DOHH2 (cell line): ENCODE results near the gene FBXO2.

ENCODE experiments used
- H3F3A ChIP-seq: fragments of 200-600 bp; sonication (generic), shearing (Covaris generic); 2 replicates; pipeline ENCODE4 v1.6.0; 2016; ENCODE audit warnings: antibody characterized with exemption, mild to moderate bottlenecking; ENCODE audit not compliant: control insufficient read depth, insufficient read depth
- H3K27ac ChIP-seq: fragments of 200-600 bp; sonication (generic); 2 replicates; pipeline ENCODE4 v1.5.1; 2014; ENCODE audit warnings: low read depth, mild to moderate bottlenecking, low read length, moderate library complexity
- H3K27me3 ChIP-seq: fragments of 200-600 bp; sonication (generic); 2 replicates; pipeline ENCODE4 v1.6.1; 2014; ENCODE audit warnings: mild to moderate bottlenecking, low read length, mixed read lengths; ENCODE audit not compliant: control insufficient read depth
- H3K36me3 ChIP-seq: fragments of 200-600 bp; sonication (generic); 2 replicates; pipeline ENCODE4 v1.6.1; 2014; ENCODE audit warnings: mild to moderate bottlenecking, low read length, moderate library complexity, mixed read lengths; ENCODE audit not compliant: control insufficient read depth
- H3K4me1 ChIP-seq: fragments of 200-600 bp; sonication (generic); 2 replicates; pipeline ENCODE4 v1.6.1; 2014; ENCODE audit warnings: mild to moderate bottlenecking, low read length, mixed read lengths; ENCODE audit not compliant: control insufficient read depth
- H3K4me2 ChIP-seq: fragments of 200-600 bp; sonication (generic); 2 replicates; pipeline ENCODE4 v1.6.0; 2014; ENCODE audit warnings: mild to moderate bottlenecking, low read length, moderate library complexity
- H3K4me3 ChIP-seq: fragments of 200-600 bp; sonication (generic); 2 replicates; pipeline ENCODE4 v1.5.1; 2014; ENCODE audit warnings: mild to moderate bottlenecking, low read length, mixed read lengths
- H3K79me2 ChIP-seq: fragments of 200-600 bp; sonication (generic); 2 replicates; pipeline ENCODE4 v1.6.1; 2014; ENCODE audit warnings: mild to moderate bottlenecking, low read length, mixed read lengths; ENCODE audit not compliant: control insufficient read depth
- H3K9me2 ChIP-seq: fragments of 200-600 bp; sonication (generic); replicated peaks from 2 replicates; pipeline ENCODE4 v1.6.1; 2014; ENCODE audit warnings: mild to moderate bottlenecking, low read length, mixed read lengths; ENCODE audit not compliant: control insufficient read depth
- H3K9me3 ChIP-seq: fragments of 200-600 bp; sonication (generic); 2 replicates; pipeline ENCODE4 v1.6.1; 2014; ENCODE audit warnings: antibody characterized with exemption, low read length, mixed read lengths; ENCODE audit not compliant: control insufficient read depth, insufficient read depth
- H4K20me1 ChIP-seq: fragments of 200-600 bp; sonication (generic); 2 replicates; pipeline ENCODE4 v1.6.0; 2014; ENCODE audit warnings: low read depth, mild to moderate bottlenecking, antibody characterized with exemption, low read length, moderate library complexity; ENCODE audit not compliant: control insufficient read depth, insufficient read depth
- EZH2phosphoT487 ChIP-seq: fragments of 200-600 bp; sonication (generic); IDR thresholded peaks from 2 replicates; pipeline ENCODE4 v1.6.1; 2017; ENCODE audit warnings: borderline replicate concordance, mild to moderate bottlenecking, antibody characterized with exemption, low read length, moderate library complexity, mixed read lengths
- TF ChIP-seq, protein P1 (sequence below): fragments of 200-600 bp; sonication (generic); IDR thresholded peaks from one replicate; pipeline ENCODE4 v1.5.1; 2014; ENCODE audit warnings: antibody characterized with exemption, mild to moderate bottlenecking, low read depth, low read length; ENCODE audit not compliant: poor library complexity, severe bottlenecking

Gene FBXO2

DNA sequence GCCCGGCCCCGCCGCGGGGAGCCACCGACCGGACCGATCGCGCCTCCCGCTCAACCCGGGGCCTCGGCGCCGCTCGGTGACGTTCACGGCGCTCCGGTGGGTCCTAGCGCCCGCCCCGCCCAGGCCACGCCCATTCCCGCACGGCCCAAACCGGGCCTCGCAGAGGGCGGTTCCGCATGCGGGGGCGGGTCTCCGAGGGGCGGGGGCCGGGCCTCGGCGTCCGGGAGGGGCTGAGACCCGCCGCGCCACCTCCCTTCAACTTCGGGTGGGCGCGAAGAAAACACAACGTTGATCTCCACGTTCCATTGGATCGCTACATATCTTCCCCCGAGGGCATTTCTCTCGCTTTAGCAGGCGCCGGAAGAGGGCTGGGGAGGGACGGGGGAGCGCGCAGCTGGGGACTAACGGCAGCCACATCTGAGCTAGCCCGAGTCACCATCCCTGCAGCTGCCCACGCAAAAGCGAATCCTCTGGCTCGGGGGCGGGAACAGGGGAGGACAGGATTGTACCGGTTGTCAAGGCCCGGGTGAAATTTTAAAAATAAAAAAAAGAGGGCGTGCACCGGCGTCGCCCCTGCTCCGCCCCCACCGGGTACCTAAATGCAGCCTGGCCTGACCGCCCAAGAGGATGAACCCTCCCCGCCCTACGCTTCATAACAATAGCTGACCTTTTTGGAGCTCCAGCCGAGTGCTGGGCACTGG is 27.0 kb upstream of the FBXO2 start, which contains the start of gene MAD2L2:
Gene MAD2L2 (minus strand): TSS at position 78 of the 701 bp plus-strand sequence. CDS start 547 bp downstream, outside the sequence.
- Histone ChIP-seq H3K4me1 (peaks cover 35% of the 10 kb centered on the region), H3K27me3 (no peaks in the 10 kb centered on the region), H3F3A (peaks cover 5% of the 10 kb centered on the region), H3K4me3 (peak within 1 kb of the TSS; percentile 88), H3K36me3 (peaks cover 13% of the 10 kb centered on the region), H3K9me2 (no peaks in the 10 kb centered on the region), H3K27ac (peak within 1 kb of the TSS; percentile 76), H3K9me3 (no peaks in the 10 kb centered on the region), H4K20me1 (no peaks in the 10 kb centered on the region), H3K79me2 (peaks cover 7% of the 10 kb centered on the region), H3K4me2 (peak within 1 kb of the TSS; percentile 99)
- TF ChIP-seq, protein P1, sequence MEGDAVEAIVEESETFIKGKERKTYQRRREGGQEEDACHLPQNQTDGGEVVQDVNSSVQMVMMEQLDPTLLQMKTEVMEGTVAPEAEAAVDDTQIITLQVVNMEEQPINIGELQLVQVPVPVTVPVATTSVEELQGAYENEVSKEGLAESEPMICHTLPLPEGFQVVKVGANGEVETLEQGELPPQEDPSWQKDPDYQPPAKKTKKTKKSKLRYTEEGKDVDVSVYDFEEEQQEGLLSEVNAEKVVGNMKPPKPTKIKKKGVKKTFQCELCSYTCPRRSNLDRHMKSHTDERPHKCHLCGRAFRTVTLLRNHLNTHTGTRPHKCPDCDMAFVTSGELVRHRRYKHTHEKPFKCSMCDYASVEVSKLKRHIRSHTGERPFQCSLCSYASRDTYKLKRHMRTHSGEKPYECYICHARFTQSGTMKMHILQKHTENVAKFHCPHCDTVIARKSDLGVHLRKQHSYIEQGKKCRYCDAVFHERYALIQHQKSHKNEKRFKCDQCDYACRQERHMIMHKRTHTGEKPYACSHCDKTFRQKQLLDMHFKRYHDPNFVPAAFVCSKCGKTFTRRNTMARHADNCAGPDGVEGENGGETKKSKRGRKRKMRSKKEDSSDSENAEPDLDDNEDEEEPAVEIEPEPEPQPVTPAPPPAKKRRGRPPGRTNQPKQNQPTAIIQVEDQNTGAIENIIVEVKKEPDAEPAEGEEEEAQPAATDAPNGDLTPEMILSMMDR, result no peak
- no peak for TF ChIP-seq EZH2phosphoT487

DNA sequence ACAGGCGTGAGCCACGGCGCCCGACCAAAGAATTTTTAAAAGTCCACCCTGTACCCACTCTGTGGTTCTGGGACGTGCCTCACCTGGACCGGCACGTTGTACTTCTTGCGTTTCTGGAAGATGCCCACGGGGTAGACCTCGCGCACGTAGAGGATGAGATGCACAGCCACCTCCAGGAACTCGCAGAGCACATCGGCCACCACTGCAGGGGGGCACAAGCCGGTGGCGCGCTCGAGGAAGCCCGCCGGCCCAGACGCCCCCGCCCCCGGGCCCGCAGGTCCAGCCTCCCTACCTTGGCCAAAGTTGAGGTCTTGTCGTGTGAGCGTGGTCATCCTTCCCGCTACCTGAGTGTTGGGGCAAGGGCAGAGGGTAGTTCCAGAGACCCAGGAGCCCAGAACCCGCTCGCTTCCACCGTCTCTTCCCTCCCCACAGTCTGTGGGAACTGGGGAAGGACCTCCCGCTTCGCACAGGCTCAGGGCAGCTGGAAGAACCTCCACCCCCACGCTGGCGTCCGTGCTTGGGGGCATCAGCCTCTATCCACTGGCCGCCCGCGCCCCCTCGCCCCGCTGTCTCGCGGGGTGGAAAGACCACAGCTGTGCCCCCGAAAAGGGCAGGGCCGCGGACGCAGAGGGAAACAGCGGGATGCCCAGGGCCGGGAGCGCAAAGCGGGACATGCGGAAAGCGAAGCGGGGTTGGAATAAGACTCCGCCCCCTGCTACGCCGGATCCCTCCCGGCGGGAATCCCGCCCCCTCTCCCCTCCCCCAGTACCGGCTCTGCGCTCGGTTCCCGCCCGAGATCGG is 26.2 kb upstream of the FBXO2 start:
- TF ChIP-seq, protein P1, result no peak
- TF ChIP-seq EZH2phosphoT487, result no peak
- Histone ChIP-seq H4K20me1 (no peaks in the 10 kb centered on the region), H3K4me3 (peak overlapping the region; percentile 88), H3K27ac (peak overlapping the region; percentile 76), H3K79me2 (peaks cover 7% of the 10 kb centered on the region), H3K27me3 (no peaks in the 10 kb centered on the region), H3K36me3 (peaks cover 20% of the 10 kb centered on the region), H3K9me3 (no peaks in the 10 kb centered on the region), H3K9me2 (no peaks in the 10 kb centered on the region), H3K4me2 (peak overlapping the region; percentile 99), H3K4me1 (peaks cover 35% of the 10 kb centered on the region), H3F3A (peaks cover 5% of the 10 kb centered on the region)

- Histone ChIP-seq H4K20me1 (no peaks in the 10 kb centered on the region), H3F3A (peaks cover 5% of the 10 kb centered on the region), H3K36me3 (peaks cover 31% of the 10 kb centered on the region), H3K4me1 (peaks cover 20% of the 10 kb centered on the region), H3K27me3 (no peaks in the 10 kb centered on the region), H3K4me3 (no peak overlapping the region), H3K4me2 (no peak overlapping the region), H3K27ac (no peak overlapping the region), H3K79me2 (peaks cover 7% of the 10 kb centered on the region), H3K9me3 (no peaks in the 10 kb centered on the region), H3K9me2 (no peaks in the 10 kb centered on the region)
- TF ChIP-seq, protein P1, result no peak
- TF ChIP-seq EZH2phosphoT487, result no peak
These were observed 24.2 kb upstream of the FBXO2 start for GRCh38 chr1:11678442-11678841.
